HCT116 (cell line): ENCODE measurements around the gene TSPYL2. TPM values are rescaled to one million over a fixed set of nuclear protein-coding genes. Genes with fewer than 3 reads are reported as not detected.

Experiments
- ATAC-seq: fragments of 200-7000 bp; cut with Tn5 transposase; 2 replicates; pipeline ENCODE4 v1.9.1; 2020; ENCODE audit warnings: mild to moderate bottlenecking, moderate library complexity
- BruUV-seq: library from RNA; stranded (reverse); fragments of 400-500 nt; replicated peaks from 2 replicates; lab custom pipeline; 2021; lab: Mats Ljungman, UMichigan
- CTCF ChIA-PET: fragments of 300-600 bp; sonication (Branson Sonifier 250); formaldehyde crosslinking; loops from one replicate; lab custom pipeline; 2021; ENCODE audit warnings: antibody characterized with exemption; lab: Charles Lee
- POLR2A ChIA-PET: fragments of 300-600, 350-600 bp; sonication (Branson Sonifier 250); formaldehyde crosslinking; loops from one replicate; lab custom pipeline; 2021; ENCODE audit warnings: antibody characterized with exemption; lab: Charles Lee
- RAD21 ChIA-PET, 2 experiments: fragments of 300-600 bp; sonication (Branson Sonifier 250); formaldehyde crosslinking; loops; one replicate each; lab custom pipeline; 2023; ENCODE audit warnings: low total read pairs in 2 of 2; ENCODE audit not compliant: uncharacterized antibody in 2 of 2, unreplicated experiment in 2 of 2, low non-redundant PET in 1 of 2; lab: Charles Lee
- DNase-seq: peaks from one replicate; pipeline ENCODE4 v3.0.0-alpha.2; 2010; ENCODE audit warnings: low read depth, low spot score
- H2AFZ ChIP-seq: fragments of 200-600 bp; shearing (Covaris generic), sonication (generic); 2 replicates; pipeline ENCODE4 v1.6.1; 2017; ENCODE audit warnings: low read depth, mixed run types, mixed read lengths, antibody characterized with exemption, low read length; ENCODE audit not compliant: poor library complexity, severe bottlenecking
- H3K27ac ChIP-seq: 2 replicates; pipeline ENCODE4 v1.5.1; 2012; ENCODE audit warnings: low read depth, low read length
- H3K27me3 ChIP-seq: fragments of 200-600 bp; sonication (generic); 2 replicates; pipeline ENCODE4 v1.6.1; 2016; ENCODE audit warnings: mixed run types, low read length, mixed read lengths; ENCODE audit not compliant: insufficient read depth
- H3K36me3 ChIP-seq, 2 experiments: fragments of 200-500 bp in 1 of 2; fragments of 200-600 bp in 1 of 2; sonication (Bioruptor generic) in 1 of 2; sonication (generic) in 1 of 2; 2 replicates each; pipeline versions ENCODE4 v1.5.1 to v1.6.1; 2014 to 2016; ENCODE audit warnings: low read length in 2 of 2, inconsistent platforms in 1 of 2, mixed read lengths in 1 of 2, mixed run types in 1 of 2; ENCODE audit not compliant: insufficient read depth in 2 of 2, control insufficient read depth in 1 of 2
- H3K4me1 ChIP-seq, 2 experiments: fragments of 200-600 bp in 1 of 2; sonication (generic) in 1 of 2; 2 replicates each; pipeline versions ENCODE4 v1.5.1 to v1.6.1; 2012 to 2017; ENCODE audit warnings: low read length in 2 of 2, inconsistent platforms in 1 of 2, mild to moderate bottlenecking in 1 of 2, mixed read lengths in 1 of 2, mixed run types in 1 of 2, moderate library complexity in 1 of 2; ENCODE audit not compliant: insufficient read depth in 2 of 2, control insufficient read depth in 1 of 2
- H3K4me2 ChIP-seq: fragments of 200-600 bp; sonication (generic); 2 replicates; pipeline ENCODE4 v1.6.1; 2017; ENCODE audit warnings: mixed run types, low read length, mixed read lengths
- H3K4me3 ChIP-seq, 2 experiments: fragments of 200-600 bp in 1 of 2; sonication (generic) in 1 of 2; replicated peaks in 1 of 2; 2 replicates each; pipeline ENCODE4 v1.5.1; 2011 to 2016; ENCODE audit warnings: low read length in 2 of 2, control low read depth in 1 of 2, low read depth in 1 of 2, mild to moderate bottlenecking in 1 of 2, mixed read lengths in 1 of 2, mixed run types in 1 of 2
- H3K79me2 ChIP-seq: fragments of 200-600 bp; sonication (generic); 2 replicates; pipeline ENCODE4 v1.6.1; 2017; ENCODE audit warnings: mild to moderate bottlenecking, mixed run types, low read length, moderate library complexity, mixed read lengths; ENCODE audit not compliant: insufficient read depth
- H3K9ac ChIP-seq: fragments of 200-600 bp; sonication (generic); 2 replicates; pipeline ENCODE4 v1.6.1; 2016; ENCODE audit warnings: low read length, mixed read lengths
- H3K9me2 ChIP-seq: fragments of 200-600 bp; sonication (generic), shearing (Covaris generic); 2 replicates; pipeline ENCODE4 v1.6.1; 2017; ENCODE audit warnings: mixed run types, mild to moderate bottlenecking, moderate library complexity; ENCODE audit not compliant: insufficient read depth
- H3K9me3 ChIP-seq, 2 experiments: fragments of 200-500 bp in 1 of 2; fragments of 200-600 bp in 1 of 2; sonication (Bioruptor generic) in 1 of 2; sonication (generic) in 1 of 2; 2 replicates each; pipeline ENCODE4 v1.6.1; 2014 to 2017; ENCODE audit warnings: low read length in 2 of 2, mixed read lengths in 2 of 2, inconsistent platforms in 1 of 2, low read depth in 1 of 2, mild to moderate bottlenecking in 1 of 2, mixed run types in 1 of 2, moderate library complexity in 1 of 2; ENCODE audit not compliant: control insufficient read depth in 1 of 2, insufficient read depth in 1 of 2
- H4K20me1 ChIP-seq: fragments of 200-600 bp; sonication (generic), shearing (Covaris generic); 2 replicates; pipeline ENCODE4 v1.6.1; 2017; ENCODE audit warnings: mixed run types, mild to moderate bottlenecking, moderate library complexity; ENCODE audit not compliant: insufficient read depth
- CBX3 ChIP-seq: IDR thresholded peaks from 2 replicates; pipeline ENCODE4 v1.6.1; 2012; ENCODE audit warnings: low read depth
- EGR1 ChIP-seq: IDR thresholded peaks from 2 replicates; pipeline ENCODE4 v1.6.1; 2012; ENCODE audit warnings: low read depth
- ELF1 ChIP-seq: IDR thresholded peaks from 2 replicates; pipeline ENCODE4 v1.6.1; 2012; ENCODE audit warnings: low read depth, borderline replicate concordance
- EZH2phosphoT487 ChIP-seq: fragments of 200-600 bp; IDR thresholded peaks from 2 replicates; pipeline ENCODE4 v1.6.1; 2018; ENCODE audit warnings: antibody characterized with exemption, borderline replicate concordance
- POLR2A ChIP-seq: IDR thresholded peaks from 2 replicates; pipeline ENCODE4 v1.7.0; 2011; ENCODE audit warnings: borderline replicate concordance; ENCODE audit not compliant: insufficient read depth, insufficient read length; ENCODE audit errors: extremely low read depth
- RAD21 ChIP-seq: IDR thresholded peaks from 2 replicates; pipeline ENCODE4 v1.6.1; 2012; ENCODE audit warnings: low read depth, mild to moderate bottlenecking
- TCF7L2 ChIP-seq: IDR thresholded peaks from 2 replicates; pipeline ENCODE4 v1.7.0; 2011; ENCODE audit warnings: borderline replicate concordance, inconsistent platforms; ENCODE audit not compliant: insufficient read depth, insufficient read length; ENCODE audit errors: extremely low read depth
- YY1 ChIP-seq: IDR thresholded peaks from 2 replicates; pipeline ENCODE4 v1.6.1; 2011; ENCODE audit warnings: low read length, low read depth, moderate library complexity, mild to moderate bottlenecking; ENCODE audit not compliant: insufficient replicate concordance; ENCODE audit errors: extremely low read depth
- ZNF274 ChIP-seq: fragments of 200-500 bp; sonication (Bioruptor generic); IDR thresholded peaks from 2 replicates; pipeline ENCODE4 v1.6.1; 2014; ENCODE audit warnings: mild to moderate bottlenecking, low read depth, low read length, inconsistent platforms
- intact Hi-C: fragments of 100-400 bp; cut with micrococcal nuclease; formaldehyde crosslinking; loops from 2 replicates; pipeline ENCODE4 v1.10.0; 2022
- total RNA-seq: library from RNA; stranded (reverse); gene quantifications from one replicate; pipeline ENCODE4 v1.2.1, GENCODE V29; 2021; ENCODE audit not compliant: unreplicated experiment
- TF ChIP-seq, protein P1 (sequence below), 3 experiments: fragments of 200-600 bp in 1 of 3; sonication (generic) in 1 of 3; IDR thresholded peaks in 2 of 3; conservative IDR thresholded peaks in 1 of 3; 2 replicates each; pipeline ENCODE4 v1.5.1; 2012 to 2017; ENCODE audit warnings: low read depth in 2 of 3, low read length in 2 of 3, antibody characterized with exemption in 1 of 3, borderline replicate concordance in 1 of 3, control low read depth in 1 of 3, mild to moderate bottlenecking in 1 of 3, mixed read lengths in 1 of 3, mixed run types in 1 of 3, moderate library complexity in 1 of 3; ENCODE audit not compliant: insufficient read depth in 1 of 3
- TF ChIP-seq, protein P2 (sequence below): IDR thresholded peaks from 2 replicates; pipeline ENCODE4 v1.6.1; 2012; ENCODE audit warnings: low read depth
- TF ChIP-seq, protein P3 (sequence below): IDR thresholded peaks from 2 replicates; pipeline ENCODE4 v1.6.1; 2011; ENCODE audit warnings: mild to moderate bottlenecking, low read length, moderate library complexity; ENCODE audit not compliant: insufficient replicate concordance; ENCODE audit errors: extremely low read depth

Gene TSPYL2
- total RNA-seq, 1 experiment from 2014 or later = 19.2 TPM

DNA sequence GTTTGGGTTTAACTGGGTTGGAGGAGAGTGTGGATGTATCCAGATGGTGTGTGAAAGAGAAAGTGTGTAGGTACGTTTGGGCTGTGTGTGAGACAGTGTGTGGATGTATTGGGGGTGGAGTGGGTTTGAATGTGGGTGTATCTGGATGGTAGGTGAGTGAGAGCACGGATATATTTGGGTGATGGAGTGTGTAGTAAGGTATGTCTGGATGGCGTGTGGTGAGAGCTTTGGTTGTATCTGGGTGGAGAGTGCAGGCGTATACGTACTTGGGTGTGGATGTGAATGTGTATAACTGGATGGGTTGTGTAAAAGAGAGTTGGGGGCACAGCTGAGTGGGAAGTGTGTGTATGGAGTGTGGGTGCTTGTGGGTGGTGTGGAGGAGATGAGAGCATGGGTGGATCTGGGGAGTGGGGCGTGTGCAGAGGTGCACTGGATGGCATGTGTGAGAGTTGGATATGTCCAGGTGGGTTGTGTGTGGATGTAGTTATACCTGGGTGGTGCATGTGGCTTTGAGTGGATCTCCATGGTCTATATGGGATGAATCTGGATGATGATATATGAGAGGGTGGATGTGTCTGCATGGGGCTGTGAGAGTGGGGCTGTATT, 26.8 kb upstream of the TSPYL2 start:
- TF ChIP-seq EGR1 (no peak), ZNF274 (no peak), YY1 (no peak), CBX3 (no peak), EZH2phosphoT487 (no peak), RAD21 (no peak), POLR2A (no peak), TCF7L2 (no peak), ELF1 (no peak)
- TF ChIP-seq, protein P1, sequence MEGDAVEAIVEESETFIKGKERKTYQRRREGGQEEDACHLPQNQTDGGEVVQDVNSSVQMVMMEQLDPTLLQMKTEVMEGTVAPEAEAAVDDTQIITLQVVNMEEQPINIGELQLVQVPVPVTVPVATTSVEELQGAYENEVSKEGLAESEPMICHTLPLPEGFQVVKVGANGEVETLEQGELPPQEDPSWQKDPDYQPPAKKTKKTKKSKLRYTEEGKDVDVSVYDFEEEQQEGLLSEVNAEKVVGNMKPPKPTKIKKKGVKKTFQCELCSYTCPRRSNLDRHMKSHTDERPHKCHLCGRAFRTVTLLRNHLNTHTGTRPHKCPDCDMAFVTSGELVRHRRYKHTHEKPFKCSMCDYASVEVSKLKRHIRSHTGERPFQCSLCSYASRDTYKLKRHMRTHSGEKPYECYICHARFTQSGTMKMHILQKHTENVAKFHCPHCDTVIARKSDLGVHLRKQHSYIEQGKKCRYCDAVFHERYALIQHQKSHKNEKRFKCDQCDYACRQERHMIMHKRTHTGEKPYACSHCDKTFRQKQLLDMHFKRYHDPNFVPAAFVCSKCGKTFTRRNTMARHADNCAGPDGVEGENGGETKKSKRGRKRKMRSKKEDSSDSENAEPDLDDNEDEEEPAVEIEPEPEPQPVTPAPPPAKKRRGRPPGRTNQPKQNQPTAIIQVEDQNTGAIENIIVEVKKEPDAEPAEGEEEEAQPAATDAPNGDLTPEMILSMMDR (IDR thresholded peaks at IDR 0.05 in 2 of 3, conservative IDR thresholded peaks at IDR 0.05 in 1 of 3; ENCODE audit: borderline replicate concordance in 1 of 3, insufficient read depth in 1 of 3, low read depth in 2 of 3, low read length in 2 of 3) = no peak
- TF ChIP-seq, protein P2, sequence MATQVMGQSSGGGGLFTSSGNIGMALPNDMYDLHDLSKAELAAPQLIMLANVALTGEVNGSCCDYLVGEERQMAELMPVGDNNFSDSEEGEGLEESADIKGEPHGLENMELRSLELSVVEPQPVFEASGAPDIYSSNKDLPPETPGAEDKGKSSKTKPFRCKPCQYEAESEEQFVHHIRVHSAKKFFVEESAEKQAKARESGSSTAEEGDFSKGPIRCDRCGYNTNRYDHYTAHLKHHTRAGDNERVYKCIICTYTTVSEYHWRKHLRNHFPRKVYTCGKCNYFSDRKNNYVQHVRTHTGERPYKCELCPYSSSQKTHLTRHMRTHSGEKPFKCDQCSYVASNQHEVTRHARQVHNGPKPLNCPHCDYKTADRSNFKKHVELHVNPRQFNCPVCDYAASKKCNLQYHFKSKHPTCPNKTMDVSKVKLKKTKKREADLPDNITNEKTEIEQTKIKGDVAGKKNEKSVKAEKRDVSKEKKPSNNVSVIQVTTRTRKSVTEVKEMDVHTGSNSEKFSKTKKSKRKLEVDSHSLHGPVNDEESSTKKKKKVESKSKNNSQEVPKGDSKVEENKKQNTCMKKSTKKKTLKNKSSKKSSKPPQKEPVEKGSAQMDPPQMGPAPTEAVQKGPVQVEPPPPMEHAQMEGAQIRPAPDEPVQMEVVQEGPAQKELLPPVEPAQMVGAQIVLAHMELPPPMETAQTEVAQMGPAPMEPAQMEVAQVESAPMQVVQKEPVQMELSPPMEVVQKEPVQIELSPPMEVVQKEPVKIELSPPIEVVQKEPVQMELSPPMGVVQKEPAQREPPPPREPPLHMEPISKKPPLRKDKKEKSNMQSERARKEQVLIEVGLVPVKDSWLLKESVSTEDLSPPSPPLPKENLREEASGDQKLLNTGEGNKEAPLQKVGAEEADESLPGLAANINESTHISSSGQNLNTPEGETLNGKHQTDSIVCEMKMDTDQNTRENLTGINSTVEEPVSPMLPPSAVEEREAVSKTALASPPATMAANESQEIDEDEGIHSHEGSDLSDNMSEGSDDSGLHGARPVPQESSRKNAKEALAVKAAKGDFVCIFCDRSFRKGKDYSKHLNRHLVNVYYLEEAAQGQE = no peak
- TF ChIP-seq, protein P3, sequence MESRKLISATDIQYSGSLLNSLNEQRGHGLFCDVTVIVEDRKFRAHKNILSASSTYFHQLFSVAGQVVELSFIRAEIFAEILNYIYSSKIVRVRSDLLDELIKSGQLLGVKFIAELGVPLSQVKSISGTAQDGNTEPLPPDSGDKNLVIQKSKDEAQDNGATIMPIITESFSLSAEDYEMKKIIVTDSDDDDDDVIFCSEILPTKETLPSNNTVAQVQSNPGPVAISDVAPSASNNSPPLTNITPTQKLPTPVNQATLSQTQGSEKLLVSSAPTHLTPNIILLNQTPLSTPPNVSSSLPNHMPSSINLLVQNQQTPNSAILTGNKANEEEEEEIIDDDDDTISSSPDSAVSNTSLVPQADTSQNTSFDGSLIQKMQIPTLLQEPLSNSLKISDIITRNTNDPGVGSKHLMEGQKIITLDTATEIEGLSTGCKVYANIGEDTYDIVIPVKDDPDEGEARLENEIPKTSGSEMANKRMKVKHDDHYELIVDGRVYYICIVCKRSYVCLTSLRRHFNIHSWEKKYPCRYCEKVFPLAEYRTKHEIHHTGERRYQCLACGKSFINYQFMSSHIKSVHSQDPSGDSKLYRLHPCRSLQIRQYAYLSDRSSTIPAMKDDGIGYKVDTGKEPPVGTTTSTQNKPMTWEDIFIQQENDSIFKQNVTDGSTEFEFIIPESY = no peak
- no peak overlapping the region for H2AFZ ChIP-seq
- H3K4me3 ChIP-seq = no peak overlapping the region
- no peaks in the 10 kb centered on the region for H4K20me1 ChIP-seq
- POLR2A ChIA-PET = no interaction called here
- H3K9ac ChIP-seq = no peak overlapping the region
- DNase-seq (no peak), ATAC-seq (no peak)
- RAD21 ChIA-PET = no interaction called here
- no peaks in the 10 kb centered on the region for H3K36me3 ChIP-seq
- H3K79me2 ChIP-seq = no peaks in the 10 kb centered on the region
- H3K4me1 ChIP-seq = peaks cover 0 to 8% of the 10 kb centered on the region in 2 experiments; a peak in 1 of 4 replicates
- CTCF ChIA-PET = no interaction called here
- no peaks in the 10 kb centered on the region for H3K27me3 ChIP-seq
- intact Hi-C loops = no loop called here
- H3K9me2 ChIP-seq = no peaks in the 10 kb centered on the region
- H3K27ac ChIP-seq = no peak overlapping the region
- no TSS peak for BruUV-seq
- no peaks in the 10 kb centered on the region for H3K9me3 ChIP-seq
- no peak overlapping the region for H3K4me2 ChIP-seq
